Measurements from ENCODE around the gene NOL6. TPM values are rescaled to one million over a fixed set of nuclear protein-coding genes. Genes with fewer than 3 reads are reported as not detected.

NOL6 gene
- total RNA-seq, 3 donors from 2014 or later: 18.8 to 20.2 (median 18.8) TPM

DNA sequence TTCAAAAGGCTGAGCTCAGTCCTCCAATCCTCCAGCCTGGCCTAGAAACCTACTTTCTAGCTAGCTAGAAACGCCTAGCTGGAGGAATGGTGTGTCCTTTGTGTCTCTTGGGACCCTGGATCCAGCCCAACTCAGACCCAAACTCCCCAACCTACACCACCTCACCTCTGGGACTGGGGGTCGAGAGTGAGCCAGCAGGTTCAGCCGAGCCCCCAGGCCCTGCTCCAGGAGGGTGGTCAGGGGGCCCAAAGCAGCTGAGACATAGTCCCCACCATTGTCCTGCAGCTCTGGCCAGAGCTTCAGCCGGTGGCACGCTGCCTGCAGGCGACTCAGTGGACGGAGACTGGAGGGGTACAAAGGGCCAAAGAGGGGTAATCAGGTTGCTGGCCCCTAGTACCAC lies 6.2 kb downstream of the NOL6 start:
- DNase-seq (peak in 1 of 3 donors; percentile 31), ATAC-seq (no peak)
- H3K36me3 ChIP-seq (ENCODE audit: low read depth): peaks cover 15% of the 10 kb centered on the region
- H3K9me3 ChIP-seq: no peaks in the 10 kb centered on the region
- peaks cover 2% of the 10 kb centered on the region for H3K4me1 ChIP-seq (ENCODE audit: low read depth)
- TF ChIP-seq, protein P1, sequence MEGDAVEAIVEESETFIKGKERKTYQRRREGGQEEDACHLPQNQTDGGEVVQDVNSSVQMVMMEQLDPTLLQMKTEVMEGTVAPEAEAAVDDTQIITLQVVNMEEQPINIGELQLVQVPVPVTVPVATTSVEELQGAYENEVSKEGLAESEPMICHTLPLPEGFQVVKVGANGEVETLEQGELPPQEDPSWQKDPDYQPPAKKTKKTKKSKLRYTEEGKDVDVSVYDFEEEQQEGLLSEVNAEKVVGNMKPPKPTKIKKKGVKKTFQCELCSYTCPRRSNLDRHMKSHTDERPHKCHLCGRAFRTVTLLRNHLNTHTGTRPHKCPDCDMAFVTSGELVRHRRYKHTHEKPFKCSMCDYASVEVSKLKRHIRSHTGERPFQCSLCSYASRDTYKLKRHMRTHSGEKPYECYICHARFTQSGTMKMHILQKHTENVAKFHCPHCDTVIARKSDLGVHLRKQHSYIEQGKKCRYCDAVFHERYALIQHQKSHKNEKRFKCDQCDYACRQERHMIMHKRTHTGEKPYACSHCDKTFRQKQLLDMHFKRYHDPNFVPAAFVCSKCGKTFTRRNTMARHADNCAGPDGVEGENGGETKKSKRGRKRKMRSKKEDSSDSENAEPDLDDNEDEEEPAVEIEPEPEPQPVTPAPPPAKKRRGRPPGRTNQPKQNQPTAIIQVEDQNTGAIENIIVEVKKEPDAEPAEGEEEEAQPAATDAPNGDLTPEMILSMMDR (IDR thresholded peaks at IDR 0.05): no peak
- H3K4me3 ChIP-seq: no peak overlapping the region
- intact Hi-C loops (cut with DNase I, micrococcal nuclease): no loop called here

GRCh38 chr9:33466565-33467495 lies 6.9 kb downstream of the NOL6 start:
- ATAC-seq: peak; percentile 90
- intact Hi-C loops (cut with DNase I, micrococcal nuclease): no loop called here
- DNase-seq: peak; percentile 70 to 85 (median 84)

GRCh38 chr9:33465596-33466564 lies 7.8 kb downstream of the NOL6 start:
- Histone ChIP-seq H3K9me3 (no peaks in the 10 kb centered on the region), H3K4me1 (ENCODE audit: low read depth) (no peaks in the 10 kb centered on the region), H3K36me3 (ENCODE audit: low read depth) (peaks cover 15% of the 10 kb centered on the region), H3K4me3 (no peak overlapping the region)
- ATAC-seq (no peak), DNase-seq (peak in 1 of 3 donors; percentile 40)
- TF ChIP-seq, protein P1 (IDR thresholded peaks at IDR 0.05): no peak
- intact Hi-C loops (cut with DNase I, micrococcal nuclease): no loop called here

More at GRCh38 chr9:33466565-33467495, 6.9 kb downstream of the NOL6 start:
- TF ChIP-seq, protein P1 (IDR thresholded peaks at IDR 0.05): peak; percentile 96
- no peaks in the 10 kb centered on the region for H3K4me1 ChIP-seq (ENCODE audit: low read depth)
- H3K36me3 ChIP-seq (ENCODE audit: low read depth): peaks cover 15% of the 10 kb centered on the region
- no peak overlapping the region for H3K4me3 ChIP-seq
- H3K9me3 ChIP-seq: no peaks in the 10 kb centered on the region

DNA sequence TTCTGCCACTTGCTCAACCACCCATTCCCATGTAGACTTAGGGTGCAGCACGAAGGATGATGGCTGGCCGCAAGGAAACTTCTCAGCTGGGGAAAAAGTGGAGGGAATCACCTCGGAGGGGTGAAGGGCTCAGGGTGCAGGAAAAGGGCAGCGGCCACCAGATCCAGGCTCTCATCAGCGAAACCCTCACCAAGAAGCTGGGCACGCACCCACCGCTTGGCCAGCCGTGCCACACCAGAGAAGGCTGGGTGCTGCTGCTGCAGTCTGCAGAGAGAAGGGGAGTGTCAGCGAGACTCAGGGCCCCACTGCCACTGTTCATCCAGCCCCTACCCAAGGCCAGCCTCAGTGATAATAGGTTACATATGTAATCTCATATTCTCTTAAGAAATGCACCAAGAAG lies 8.6 kb downstream of the NOL6 start:
- no peak for ATAC-seq
- no peaks in the 10 kb centered on the region for H3K4me1 ChIP-seq (ENCODE audit: low read depth)
- intact Hi-C loops (cut with DNase I, micrococcal nuclease): no loop called here
- H3K36me3 ChIP-seq (ENCODE audit: low read depth): peaks cover 15% of the 10 kb centered on the region
- no peak overlapping the region for H3K4me3 ChIP-seq
- TF ChIP-seq, protein P1 (IDR thresholded peaks at IDR 0.05): no peak
- DNase-seq: peak in 1 of 3 donors; percentile 21
- H3K9me3 ChIP-seq: no peaks in the 10 kb centered on the region

DNA sequence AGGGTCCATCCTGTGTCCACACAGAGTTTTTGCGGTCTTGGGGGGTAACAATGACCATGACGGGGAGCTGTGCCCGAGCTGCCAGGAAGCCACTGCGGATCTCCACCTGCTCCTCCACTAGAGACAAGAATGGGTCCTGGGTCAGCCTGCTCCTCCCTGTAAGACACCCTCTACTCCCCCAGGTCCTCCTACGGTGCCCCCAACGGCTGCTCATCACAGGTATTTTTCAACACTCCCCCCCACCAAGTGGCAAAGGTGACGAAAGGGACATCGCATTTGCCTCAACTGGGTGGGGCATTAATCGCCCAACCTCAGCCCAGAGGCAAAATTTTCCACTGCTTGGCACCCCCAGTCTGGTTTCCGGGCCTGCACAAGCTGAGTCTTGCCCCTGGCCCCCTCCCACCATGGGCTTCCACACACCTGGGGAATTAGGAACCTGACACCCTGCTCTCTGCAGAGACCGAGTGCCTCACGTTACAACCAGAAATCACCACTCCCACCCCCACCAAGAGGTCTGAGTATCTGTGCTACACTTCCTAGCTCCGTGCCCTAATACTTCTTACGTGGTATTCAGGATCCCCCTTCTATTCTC lies 9.6 kb downstream of the NOL6 start:
- peaks cover 15% of the 10 kb centered on the region for H3K36me3 ChIP-seq (ENCODE audit: low read depth)
- no peaks in the 10 kb centered on the region for H3K4me1 ChIP-seq (ENCODE audit: low read depth)
- intact Hi-C loops (cut with DNase I, micrococcal nuclease): no loop called here
- TF ChIP-seq, protein P1 (IDR thresholded peaks at IDR 0.05): no peak
- ATAC-seq: no peak
- DNase-seq: peak in 1 of 3 donors; percentile 33
- H3K4me3 ChIP-seq: no peak overlapping the region
- H3K9me3 ChIP-seq: no peaks in the 10 kb centered on the region
